ENCODE data around the gene CDK18.

Gene CDK18

GRCh38 chr1:205473475-205473874 is 31.0 kb upstream of the CDK18 start:
- Histone ChIP-seq H3K27ac (replicated peaks) (no peak overlapping the region), H3K4me3 (replicated peaks; ENCODE audit: insufficient read depth, low read length) (no peak overlapping the region), H3K27me3 (ENCODE audit: insufficient read depth, poor library complexity, severe bottlenecking) (no peaks in the 10 kb centered on the region)
- no peak for TF ChIP-seq CTCF (IDR thresholded peaks at IDR 0.05; ENCODE audit: insufficient read depth, low read length)
- no peak for TF ChIP-seq GABPA (IDR thresholded peaks at IDR 0.05; ENCODE audit: low read depth)
- no peak for TF ChIP-seq POLR2AphosphoS5 (IDR thresholded peaks at IDR 0.05; ENCODE audit: low read depth)
- DNase-seq (ENCODE audit: low read depth in 1 of 2, low spot score in 1 of 2): no peak

- DNase-seq (ENCODE audit: low read depth in 1 of 2, low spot score in 1 of 2): no peak
These were observed 30.5 kb upstream of the CDK18 start for GRCh38 chr1:205473966-205474365.

GRCh38 chr1:205474571-205474970 is 29.9 kb upstream of the CDK18 start:
- no peaks in the 10 kb centered on the region for H3K27me3 ChIP-seq (ENCODE audit: insufficient read depth, poor library complexity, severe bottlenecking)
- H3K4me3 ChIP-seq (replicated peaks; ENCODE audit: insufficient read depth, low read length): no peak overlapping the region
- no peak for DNase-seq (ENCODE audit: low read depth in 1 of 2, low spot score in 1 of 2)
- no peak for TF ChIP-seq SPI1 (IDR thresholded peaks at IDR 0.05; ENCODE audit: borderline replicate concordance, low read depth)
- TF ChIP-seq GABPA (IDR thresholded peaks at IDR 0.05; ENCODE audit: low read depth): no peak
- no peak for TF ChIP-seq POLR2AphosphoS5 (IDR thresholded peaks at IDR 0.05; ENCODE audit: low read depth)
- TF ChIP-seq CTCF (IDR thresholded peaks at IDR 0.05; ENCODE audit: insufficient read depth, low read length): no peak
- TF ChIP-seq REST (IDR thresholded peaks at IDR 0.05; ENCODE audit: insufficient replicate concordance, low read depth): no peak
- no peak overlapping the region for H3K27ac ChIP-seq (replicated peaks)

More at GRCh38 chr1:205473966-205474365, 30.5 kb upstream of the CDK18 start:
- Histone ChIP-seq H3K27me3 (ENCODE audit: insufficient read depth, poor library complexity, severe bottlenecking) (no peaks in the 10 kb centered on the region), H3K27ac (replicated peaks) (no peak overlapping the region), H3K4me3 (replicated peaks; ENCODE audit: insufficient read depth, low read length) (no peak overlapping the region)
- TF ChIP-seq REST (IDR thresholded peaks at IDR 0.05; ENCODE audit: insufficient replicate concordance, low read depth) (no peak), CTCF (IDR thresholded peaks at IDR 0.05; ENCODE audit: insufficient read depth, low read length) (no peak), POLR2AphosphoS5 (IDR thresholded peaks at IDR 0.05; ENCODE audit: low read depth) (no peak), GABPA (IDR thresholded peaks at IDR 0.05; ENCODE audit: low read depth) (no peak), SPI1 (IDR thresholded peaks at IDR 0.05; ENCODE audit: borderline replicate concordance, low read depth) (no peak)

- TF ChIP-seq GABPA (IDR thresholded peaks at IDR 0.05; ENCODE audit: low read depth) (no peak), CTCF (IDR thresholded peaks at IDR 0.05; ENCODE audit: insufficient read depth, low read length) (no peak), REST (IDR thresholded peaks at IDR 0.05; ENCODE audit: insufficient replicate concordance, low read depth) (no peak), POLR2AphosphoS5 (IDR thresholded peaks at IDR 0.05; ENCODE audit: low read depth) (no peak), SPI1 (IDR thresholded peaks at IDR 0.05; ENCODE audit: borderline replicate concordance, low read depth) (no peak)
- Histone ChIP-seq H3K4me3 (replicated peaks; ENCODE audit: insufficient read depth, low read length) (no peak overlapping the region), H3K27ac (replicated peaks) (no peak overlapping the region), H3K27me3 (ENCODE audit: insufficient read depth, poor library complexity, severe bottlenecking) (peaks cover 10% of the 10 kb centered on the region)
- DNase-seq (ENCODE audit: low read depth in 1 of 2, low spot score in 1 of 2): no peak
These were observed 28.6 kb upstream of the CDK18 start for GRCh38 chr1:205475855-205476254.
